HCT116 (cell line): ENCODE data around the gene ABCE1. TPM values are rescaled to one million over a fixed set of nuclear protein-coding genes. Genes with fewer than 3 reads are reported as not detected.

Experiments
- ATAC-seq: fragments of 200-7000 bp; cut with Tn5 transposase; 2 replicates; pipeline ENCODE4 v1.9.1; 2020; ENCODE audit warnings: mild to moderate bottlenecking, moderate library complexity
- BruUV-seq: library from RNA; stranded (reverse); fragments of 400-500 nt; replicated peaks from 2 replicates; lab custom pipeline; 2021; lab: Mats Ljungman, UMichigan
- CTCF ChIA-PET: fragments of 300-600 bp; sonication (Branson Sonifier 250); formaldehyde crosslinking; loops from one replicate; lab custom pipeline; 2021; ENCODE audit warnings: antibody characterized with exemption; lab: Charles Lee
- POLR2A ChIA-PET: fragments of 300-600, 350-600 bp; sonication (Branson Sonifier 250); formaldehyde crosslinking; loops from one replicate; lab custom pipeline; 2021; ENCODE audit warnings: antibody characterized with exemption; lab: Charles Lee
- RAD21 ChIA-PET, 2 experiments: fragments of 300-600 bp; sonication (Branson Sonifier 250); formaldehyde crosslinking; loops; one replicate each; lab custom pipeline; 2023; ENCODE audit warnings: low total read pairs in 2 of 2; ENCODE audit not compliant: uncharacterized antibody in 2 of 2, unreplicated experiment in 2 of 2, low non-redundant PET in 1 of 2; lab: Charles Lee
- DNase-seq: peaks from one replicate; pipeline ENCODE4 v3.0.0-alpha.2; 2010; ENCODE audit warnings: low read depth, low spot score
- H2AFZ ChIP-seq: fragments of 200-600 bp; shearing (Covaris generic), sonication (generic); 2 replicates; pipeline ENCODE4 v1.6.1; 2017; ENCODE audit warnings: low read depth, mixed run types, mixed read lengths, antibody characterized with exemption, low read length; ENCODE audit not compliant: poor library complexity, severe bottlenecking
- H3K27ac ChIP-seq: 2 replicates; pipeline ENCODE4 v1.5.1; 2012; ENCODE audit warnings: low read depth, low read length
- H3K27me3 ChIP-seq: fragments of 200-600 bp; sonication (generic); 2 replicates; pipeline ENCODE4 v1.6.1; 2016; ENCODE audit warnings: mixed run types, low read length, mixed read lengths; ENCODE audit not compliant: insufficient read depth
- H3K36me3 ChIP-seq, 2 experiments: fragments of 200-500 bp in 1 of 2; fragments of 200-600 bp in 1 of 2; sonication (Bioruptor generic) in 1 of 2; sonication (generic) in 1 of 2; 2 replicates each; pipeline versions ENCODE4 v1.5.1 to v1.6.1; 2014 to 2016; ENCODE audit warnings: low read length in 2 of 2, inconsistent platforms in 1 of 2, mixed read lengths in 1 of 2, mixed run types in 1 of 2; ENCODE audit not compliant: insufficient read depth in 2 of 2, control insufficient read depth in 1 of 2
- H3K4me1 ChIP-seq, 2 experiments: fragments of 200-600 bp in 1 of 2; sonication (generic) in 1 of 2; 2 replicates each; pipeline versions ENCODE4 v1.5.1 to v1.6.1; 2012 to 2017; ENCODE audit warnings: low read length in 2 of 2, inconsistent platforms in 1 of 2, mild to moderate bottlenecking in 1 of 2, mixed read lengths in 1 of 2, mixed run types in 1 of 2, moderate library complexity in 1 of 2; ENCODE audit not compliant: insufficient read depth in 2 of 2, control insufficient read depth in 1 of 2
- H3K4me2 ChIP-seq: fragments of 200-600 bp; sonication (generic); 2 replicates; pipeline ENCODE4 v1.6.1; 2017; ENCODE audit warnings: mixed run types, low read length, mixed read lengths
- H3K4me3 ChIP-seq, 2 experiments: fragments of 200-600 bp in 1 of 2; sonication (generic) in 1 of 2; replicated peaks in 1 of 2; 2 replicates each; pipeline ENCODE4 v1.5.1; 2011 to 2016; ENCODE audit warnings: low read length in 2 of 2, control low read depth in 1 of 2, low read depth in 1 of 2, mild to moderate bottlenecking in 1 of 2, mixed read lengths in 1 of 2, mixed run types in 1 of 2
- H3K79me2 ChIP-seq: fragments of 200-600 bp; sonication (generic); 2 replicates; pipeline ENCODE4 v1.6.1; 2017; ENCODE audit warnings: mild to moderate bottlenecking, mixed run types, low read length, moderate library complexity, mixed read lengths; ENCODE audit not compliant: insufficient read depth
- H3K9ac ChIP-seq: fragments of 200-600 bp; sonication (generic); 2 replicates; pipeline ENCODE4 v1.6.1; 2016; ENCODE audit warnings: low read length, mixed read lengths
- H3K9me2 ChIP-seq: fragments of 200-600 bp; sonication (generic), shearing (Covaris generic); 2 replicates; pipeline ENCODE4 v1.6.1; 2017; ENCODE audit warnings: mixed run types, mild to moderate bottlenecking, moderate library complexity; ENCODE audit not compliant: insufficient read depth
- H3K9me3 ChIP-seq, 2 experiments: fragments of 200-500 bp in 1 of 2; fragments of 200-600 bp in 1 of 2; sonication (Bioruptor generic) in 1 of 2; sonication (generic) in 1 of 2; 2 replicates each; pipeline ENCODE4 v1.6.1; 2014 to 2017; ENCODE audit warnings: low read length in 2 of 2, mixed read lengths in 2 of 2, inconsistent platforms in 1 of 2, low read depth in 1 of 2, mild to moderate bottlenecking in 1 of 2, mixed run types in 1 of 2, moderate library complexity in 1 of 2; ENCODE audit not compliant: control insufficient read depth in 1 of 2, insufficient read depth in 1 of 2
- H4K20me1 ChIP-seq: fragments of 200-600 bp; sonication (generic), shearing (Covaris generic); 2 replicates; pipeline ENCODE4 v1.6.1; 2017; ENCODE audit warnings: mixed run types, mild to moderate bottlenecking, moderate library complexity; ENCODE audit not compliant: insufficient read depth
- CEBPB ChIP-seq: IDR thresholded peaks from 2 replicates; pipeline ENCODE4 v1.6.1; 2012; ENCODE audit warnings: low read depth
- EGR1 ChIP-seq: IDR thresholded peaks from 2 replicates; pipeline ENCODE4 v1.6.1; 2012; ENCODE audit warnings: low read depth
- ELF1 ChIP-seq: IDR thresholded peaks from 2 replicates; pipeline ENCODE4 v1.6.1; 2012; ENCODE audit warnings: low read depth, borderline replicate concordance
- EZH2 ChIP-seq: fragments of 200-600 bp; sonication (generic); IDR thresholded peaks from 2 replicates; pipeline ENCODE4 v1.6.1; 2017; ENCODE audit warnings: antibody characterized with exemption, mixed run types
- POLR2AphosphoS5 ChIP-seq: IDR thresholded peaks from 2 replicates; pipeline ENCODE4 v1.6.1; 2011; ENCODE audit warnings: mild to moderate bottlenecking, low read depth, low read length, moderate library complexity
- REST ChIP-seq: IDR thresholded peaks from 2 replicates; pipeline ENCODE4 v1.6.1; 2012; ENCODE audit warnings: low read depth
- SP1 ChIP-seq: IDR thresholded peaks from 2 replicates; pipeline ENCODE4 v1.6.1; 2012; ENCODE audit warnings: low read depth
- TCF7L2 ChIP-seq: IDR thresholded peaks from 2 replicates; pipeline ENCODE4 v1.7.0; 2011; ENCODE audit warnings: borderline replicate concordance, inconsistent platforms; ENCODE audit not compliant: insufficient read depth, insufficient read length; ENCODE audit errors: extremely low read depth
- intact Hi-C: fragments of 100-400 bp; cut with micrococcal nuclease; formaldehyde crosslinking; loops from 2 replicates; pipeline ENCODE4 v1.10.0; 2022
- total RNA-seq: library from RNA; stranded (reverse); gene quantifications from one replicate; pipeline ENCODE4 v1.2.1, GENCODE V29; 2021; ENCODE audit not compliant: unreplicated experiment

The ABCE1 gene
- total RNA-seq, 1 experiment from 2014 or later = 145 TPM

- ChIA-PET RAD21 (no interaction called here), CTCF (no interaction called here), POLR2A (no interaction called here)
- no TSS peak for BruUV-seq
- H3K27me3 ChIP-seq = no peaks in the 10 kb centered on the region
- no peaks in the 10 kb centered on the region for H3K9me2 ChIP-seq
- no peaks in the 10 kb centered on the region for H3K4me1 ChIP-seq
- TF ChIP-seq SP1 = no peak
- TF ChIP-seq CEBPB = no peak
- TF ChIP-seq EZH2 = no peak
- TF ChIP-seq POLR2AphosphoS5 = no peak
- no peak for TF ChIP-seq ELF1
- no peak for TF ChIP-seq EGR1
- TF ChIP-seq REST = no peak
- no peak for TF ChIP-seq TCF7L2
- H3K9ac ChIP-seq = no peak overlapping the region
- intact Hi-C loops = no loop called here
- H3K4me2 ChIP-seq = no peak overlapping the region
- H3K79me2 ChIP-seq = peaks cover 36% of the 10 kb centered on the region
- H3K36me3 ChIP-seq = peaks cover 20 to 42% of the 10 kb centered on the region in 2 experiments
- no peak for ATAC-seq
- H2AFZ ChIP-seq = no peak overlapping the region
- no peak for DNase-seq
- no peak overlapping the region for H3K4me3 ChIP-seq
- H4K20me1 ChIP-seq = no peaks in the 10 kb centered on the region
- no peak overlapping the region for H3K27ac ChIP-seq
- no peaks in the 10 kb centered on the region for H3K9me3 ChIP-seq
Observed at GRCh38 chr4:145153181-145153903, 55.2 kb downstream of the ABCE1 start.
